ENCODE measurements around the gene AP3B2.
"Not testable (repeated sequence)": the region's sequence is repeated elsewhere in the genome, so short reads cannot be mapped to it uniquely, and the experiment has no call there.

AP3B2 gene

DNA sequence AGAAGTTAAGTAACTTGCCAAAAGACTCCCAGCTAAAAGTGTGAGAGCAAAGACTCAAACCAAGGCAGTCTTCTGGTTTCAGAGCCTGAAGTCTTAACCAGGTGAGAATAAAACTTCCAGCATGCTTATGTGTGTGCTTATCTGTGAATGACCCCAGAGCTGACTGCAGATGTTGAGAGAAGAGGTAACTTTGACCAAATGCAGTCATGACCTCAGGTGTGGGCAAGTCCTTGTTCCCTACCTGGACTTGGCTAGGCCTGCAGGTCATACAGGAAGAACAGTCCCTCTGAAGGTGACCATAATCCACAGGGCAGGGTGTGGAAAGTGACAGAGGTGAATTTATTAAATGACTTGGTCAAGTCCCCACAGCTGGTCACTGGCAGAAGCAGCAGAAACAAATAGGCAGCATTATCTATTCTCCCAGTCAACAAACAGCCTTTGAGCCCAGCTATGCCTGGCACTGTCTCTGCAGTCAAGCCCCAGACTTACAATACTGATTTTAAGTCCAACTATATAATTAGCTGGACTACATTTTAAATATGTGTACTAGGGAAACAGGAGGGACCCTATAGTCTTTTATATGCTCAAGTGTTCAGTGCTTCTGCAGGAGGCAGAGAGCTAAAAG lies 59.5 kb downstream of the AP3B2 start:
- DNase-seq (ENCODE audit: low read depth in 2 of 3, low spot score in 1 of 3): no peak

DNA sequence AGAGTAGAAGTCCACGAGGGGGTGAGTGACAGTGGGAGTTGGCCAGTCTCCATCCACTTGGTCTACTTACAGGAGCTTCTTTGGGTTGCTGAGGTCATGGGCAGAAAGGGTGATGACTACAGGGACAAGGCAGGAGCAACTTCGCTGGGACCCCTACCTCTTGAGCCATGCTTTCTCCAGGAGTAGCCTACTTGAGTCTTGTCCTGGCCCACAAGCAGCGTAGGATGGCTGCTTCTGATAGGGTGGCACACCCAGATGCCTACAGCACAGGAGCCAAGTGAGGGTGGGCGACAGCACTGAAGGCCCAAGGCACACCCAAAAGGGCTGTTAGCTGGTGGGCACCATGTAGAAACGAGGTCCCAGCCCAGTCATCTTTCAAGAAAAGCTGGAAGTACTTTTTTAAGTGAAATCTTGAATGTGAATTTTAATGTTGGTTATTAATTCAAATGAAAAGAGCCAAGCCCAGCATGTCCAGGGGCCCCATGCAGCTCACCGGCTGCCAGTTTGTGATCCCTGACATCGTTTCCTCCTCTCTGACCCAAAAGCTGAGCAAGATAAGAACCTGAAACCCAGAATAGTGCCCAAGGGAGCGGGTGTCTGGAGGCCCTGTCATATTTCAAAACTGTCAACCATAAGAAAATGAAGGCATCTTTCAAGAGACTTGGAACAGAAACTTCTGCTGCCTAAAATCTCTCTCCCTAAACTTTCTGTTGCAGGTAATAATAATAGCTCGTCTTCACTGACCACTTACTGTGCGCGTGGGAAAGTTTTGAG lies 60.3 kb downstream of the AP3B2 start:
- no peak for DNase-seq (ENCODE audit: low read depth in 2 of 3, low spot score in 1 of 3)

DNA sequence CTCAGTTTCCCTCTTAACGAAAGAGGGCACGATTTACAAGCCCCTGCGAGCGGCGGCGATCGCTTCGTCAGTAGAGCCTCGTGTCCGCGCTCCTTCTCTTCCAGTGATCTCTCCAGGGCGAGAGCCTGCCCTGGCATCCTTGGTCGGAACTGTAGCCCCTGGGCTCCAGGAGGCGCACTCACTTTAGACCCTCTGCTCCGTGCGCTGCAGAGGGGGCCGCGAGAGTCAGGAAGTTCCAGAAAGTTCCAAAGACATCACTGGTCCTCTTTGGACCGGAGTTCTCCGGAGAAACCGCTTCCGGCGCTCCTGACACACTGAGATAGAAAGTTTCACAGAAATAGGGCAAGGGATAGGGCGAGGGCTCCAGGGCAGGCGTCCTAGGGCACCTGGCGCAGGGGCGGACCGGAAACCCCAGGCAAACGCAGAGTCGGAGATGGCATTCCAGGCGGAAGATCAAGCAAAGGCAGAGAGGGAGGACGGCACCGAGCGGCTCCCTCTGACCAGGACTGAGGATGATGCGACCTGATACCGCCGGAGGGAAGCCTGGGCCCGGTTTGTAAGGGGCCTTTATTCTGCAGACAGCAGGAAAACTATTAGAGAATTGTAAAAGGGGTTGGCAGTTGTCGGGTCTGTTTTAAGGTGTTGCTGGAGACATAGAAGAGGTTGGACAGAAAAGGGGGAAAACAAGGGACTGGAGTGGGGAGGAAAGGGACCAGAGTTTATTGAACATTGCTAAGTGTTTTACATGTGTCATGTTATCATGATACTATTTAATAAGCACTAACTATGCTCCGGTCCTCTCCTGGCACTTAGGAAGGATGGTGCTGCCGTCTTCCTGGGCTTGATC lies 61.2 kb downstream of the AP3B2 start:
- no peak for DNase-seq (ENCODE audit: low read depth in 2 of 3, low spot score in 1 of 3)

DNA sequence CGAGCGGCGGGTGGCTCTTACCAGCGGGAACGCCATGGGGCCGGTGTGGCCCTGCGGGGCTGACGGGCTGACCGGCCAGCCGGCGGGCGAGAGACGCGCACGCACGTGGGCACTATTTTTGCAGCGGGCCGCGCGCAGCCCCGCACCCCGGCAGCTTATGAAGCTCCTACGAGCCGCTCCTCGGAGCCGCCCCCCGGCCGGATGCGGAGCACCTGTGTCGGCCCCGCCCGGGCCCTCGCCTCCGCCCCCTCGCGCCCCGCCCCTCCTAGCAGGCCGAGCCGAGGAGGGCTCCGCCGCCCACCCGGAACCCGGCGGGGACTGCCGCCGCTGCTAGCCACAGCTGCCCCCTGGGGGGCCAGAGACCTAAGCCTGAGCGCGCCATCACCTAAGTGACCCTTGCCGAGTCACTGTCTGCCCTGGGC lies 61.8 kb downstream of the AP3B2 start:
- DNase-seq (ENCODE audit: low read depth in 2 of 3, low spot score in 1 of 3): peak in 2 of 3 donors; percentile 5 to 12

DNA sequence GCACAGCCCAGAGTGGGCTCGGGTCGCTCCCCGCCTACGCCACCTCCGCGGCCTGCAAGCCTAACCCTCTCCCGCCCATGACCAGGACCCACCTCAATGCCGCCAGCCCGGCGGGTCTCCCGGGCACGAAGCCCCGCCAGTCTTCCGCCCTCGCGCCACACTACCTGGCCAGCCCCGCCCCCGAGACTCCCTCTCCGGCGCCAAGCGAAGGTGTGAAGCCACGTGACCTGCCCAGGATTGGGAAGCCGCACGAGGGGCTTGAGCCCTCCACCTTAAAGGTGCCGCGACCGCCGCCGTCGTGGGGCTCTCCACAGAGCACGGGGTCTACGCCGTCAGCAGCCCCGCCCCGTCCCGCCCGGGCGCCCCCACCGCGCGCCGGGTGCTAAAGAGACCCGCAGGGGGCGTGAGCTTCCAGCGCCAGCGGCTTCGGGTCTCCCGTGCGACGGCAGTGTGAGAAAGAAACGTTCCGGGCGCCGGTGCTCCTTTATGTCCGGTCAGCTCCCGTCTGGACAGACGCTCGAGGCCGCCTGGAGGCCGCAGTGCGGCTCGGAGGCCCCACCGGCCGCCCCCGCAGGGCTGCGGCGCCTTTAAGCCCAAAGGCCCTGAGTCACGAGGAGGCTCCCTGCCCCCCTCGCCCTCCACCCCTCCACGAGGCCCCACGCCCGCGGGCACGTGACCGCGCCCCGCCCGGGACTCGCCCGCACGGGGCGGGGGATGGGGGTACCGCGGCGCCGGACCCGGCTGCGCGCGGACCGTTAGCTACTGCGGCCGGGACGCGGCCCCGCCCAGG lies 62.4 kb downstream of the AP3B2 start, which contains the start of gene CPEB1:
Gene CPEB1 (minus strand): TSS at position 319 of the 790 bp plus-strand sequence. CDS start 18,904 bp downstream, outside the sequence.
- peak in 1 of 3 donors; percentile 14 for DNase-seq (ENCODE audit: low read depth in 2 of 3, low spot score in 1 of 3)

DNA sequence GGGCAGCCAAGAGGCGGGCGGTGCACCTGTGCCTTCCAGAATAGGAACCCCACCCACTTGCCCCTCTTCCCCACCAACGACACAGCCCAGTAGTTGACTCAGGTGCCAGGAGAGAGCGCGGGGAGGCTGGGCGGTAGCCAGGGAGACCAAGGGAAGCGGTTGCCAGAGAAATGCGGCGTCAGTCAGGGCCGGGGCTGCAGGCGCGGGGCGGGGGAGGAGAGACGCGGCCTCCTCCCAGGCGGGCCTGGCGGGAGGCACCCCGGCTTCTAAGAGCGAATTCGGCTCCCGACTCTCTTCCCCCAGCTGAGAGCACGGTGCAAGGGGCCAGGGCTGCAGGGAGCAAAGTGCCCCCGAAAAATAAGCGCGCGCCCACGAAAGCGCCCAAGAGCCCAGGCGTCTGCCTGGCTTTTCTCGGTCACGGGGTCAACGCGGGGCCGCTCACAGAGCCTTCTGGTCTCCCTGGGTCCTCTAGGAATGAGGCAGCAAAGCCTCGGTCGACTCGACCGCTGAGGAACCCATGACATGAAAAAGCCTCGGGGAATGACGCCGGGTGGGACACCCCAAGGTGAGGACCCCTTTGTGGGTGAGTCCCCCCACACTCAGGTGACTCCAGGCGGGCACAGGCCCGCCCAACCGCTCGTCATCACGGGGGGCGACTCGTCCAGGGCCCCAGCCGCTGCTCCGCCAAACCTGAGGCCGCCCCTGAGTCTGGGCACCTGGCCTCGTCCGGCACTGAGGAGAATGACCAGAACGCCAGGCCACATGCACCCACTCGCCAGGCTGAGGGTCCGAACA lies 63.2 kb downstream of the AP3B2 start:
- peak in 1 of 3 donors; percentile 3 for DNase-seq (ENCODE audit: low read depth in 2 of 3, low spot score in 1 of 3)

DNA sequence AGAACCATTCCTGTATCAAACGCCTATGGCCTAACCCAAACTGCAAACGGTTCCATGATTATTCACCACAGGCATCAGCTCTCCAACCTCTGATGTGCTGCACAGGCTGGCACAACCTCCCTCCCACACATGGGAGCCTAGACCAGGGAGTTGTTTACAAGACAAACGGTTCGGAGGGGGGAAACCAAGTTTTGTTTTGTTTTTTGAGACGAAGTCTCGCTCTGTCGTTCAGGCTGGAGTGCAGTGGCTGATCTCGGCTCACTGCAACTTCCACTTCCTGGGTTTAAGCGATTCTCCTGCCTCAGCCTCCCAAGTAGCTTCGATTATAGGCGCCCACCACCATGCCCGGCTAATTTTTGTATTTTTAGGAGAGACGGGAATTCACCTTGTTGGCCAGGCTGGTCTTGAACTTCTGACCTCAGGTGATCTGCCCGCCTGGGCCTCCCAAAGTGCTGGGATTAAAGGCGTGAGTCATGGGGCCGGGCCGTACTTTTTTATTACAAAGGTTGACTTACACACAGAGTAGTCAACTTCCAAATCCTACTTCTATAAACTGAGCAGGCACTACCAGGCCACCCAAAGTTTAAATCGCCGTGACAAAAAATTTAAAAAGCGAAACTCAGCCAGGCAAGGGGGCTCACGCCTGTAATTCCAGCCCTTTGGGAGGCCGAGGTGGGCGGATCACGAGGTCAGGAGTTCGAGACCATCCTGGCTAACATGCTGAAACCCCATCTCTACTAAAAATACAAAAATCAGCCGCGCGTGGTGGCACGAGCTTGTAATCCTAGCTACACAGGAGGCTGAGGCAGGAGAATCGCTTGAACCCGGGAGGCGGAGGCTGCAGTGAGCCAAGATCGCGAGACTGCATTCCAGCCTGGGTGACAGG lies 64.5 kb downstream of the AP3B2 start:
- DNase-seq (ENCODE audit: low read depth in 2 of 3, low spot score in 1 of 3): not testable (repeated sequence)

DNA sequence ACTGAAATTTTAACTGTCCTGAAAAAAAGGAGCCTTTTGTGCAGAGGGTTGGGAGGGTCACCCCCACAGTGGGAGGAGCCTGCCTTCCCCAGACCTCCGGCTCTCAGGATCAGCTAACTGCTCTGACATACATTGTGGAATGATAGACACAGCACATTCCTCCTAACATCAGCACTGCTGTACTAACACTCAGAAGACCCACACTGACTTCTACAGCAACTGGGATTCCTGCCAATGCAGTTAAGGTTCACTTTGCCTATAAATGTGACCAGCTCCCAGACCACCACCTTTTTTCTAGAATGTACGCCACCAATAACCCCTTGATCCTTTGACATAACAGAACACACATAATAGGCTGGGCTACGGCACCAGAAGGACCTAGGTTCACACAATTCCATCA lies 65.7 kb downstream of the AP3B2 start:
- no peak for DNase-seq (ENCODE audit: low read depth in 2 of 3, low spot score in 1 of 3)

DNA sequence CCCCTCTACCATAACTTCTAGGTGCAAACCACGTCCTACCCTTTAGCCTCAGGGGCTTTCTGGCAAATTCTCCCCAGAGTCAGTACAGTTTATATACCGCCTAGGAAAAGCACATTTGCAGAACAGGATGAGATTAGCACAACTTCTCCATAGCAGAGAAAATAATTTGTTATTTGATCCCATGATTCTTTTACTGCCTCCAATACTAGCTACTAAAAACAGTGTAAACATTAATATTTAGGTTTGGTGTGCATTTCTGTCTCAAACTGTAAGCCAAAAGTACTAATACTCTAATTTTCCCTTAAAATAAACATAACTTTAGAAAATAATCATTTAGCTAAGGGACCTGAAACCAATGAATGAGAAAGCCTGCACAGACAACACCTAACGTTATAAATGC lies 67.0 kb downstream of the AP3B2 start:
- DNase-seq (ENCODE audit: low read depth in 2 of 3, low spot score in 1 of 3): no peak

DNA sequence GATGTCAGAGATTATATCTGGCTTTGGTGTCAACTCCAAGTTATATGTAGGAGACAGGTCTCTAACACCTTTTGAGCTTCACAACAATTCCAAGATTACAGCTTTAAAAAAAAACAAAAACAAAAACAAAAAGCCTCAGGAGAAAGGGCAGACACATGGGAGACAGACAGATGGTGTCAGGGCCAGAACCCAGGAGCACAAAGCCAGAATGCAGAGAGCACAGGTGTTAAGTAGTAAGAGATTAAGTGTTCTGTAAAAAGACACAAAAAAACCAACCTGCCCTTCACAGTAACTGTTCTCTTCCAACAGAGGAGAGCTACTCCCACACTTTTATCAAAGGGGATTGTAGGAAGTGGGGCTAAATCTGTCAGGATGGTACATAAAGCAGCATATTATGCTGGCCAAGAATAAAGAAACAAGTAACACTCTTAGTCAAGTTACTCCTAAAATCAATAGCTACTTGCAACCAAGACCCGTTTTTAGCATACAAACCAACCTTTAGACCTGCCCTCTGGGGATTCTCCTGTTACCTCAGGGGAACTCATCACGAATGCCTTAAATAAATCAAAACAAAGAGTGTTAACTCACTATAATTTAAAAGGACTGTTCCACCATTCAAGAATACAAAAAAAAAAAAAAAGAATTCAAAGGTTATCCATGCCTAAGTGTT lies 68.4 kb downstream of the AP3B2 start:
- DNase-seq (ENCODE audit: low read depth in 2 of 3, low spot score in 1 of 3): no peak

DNA sequence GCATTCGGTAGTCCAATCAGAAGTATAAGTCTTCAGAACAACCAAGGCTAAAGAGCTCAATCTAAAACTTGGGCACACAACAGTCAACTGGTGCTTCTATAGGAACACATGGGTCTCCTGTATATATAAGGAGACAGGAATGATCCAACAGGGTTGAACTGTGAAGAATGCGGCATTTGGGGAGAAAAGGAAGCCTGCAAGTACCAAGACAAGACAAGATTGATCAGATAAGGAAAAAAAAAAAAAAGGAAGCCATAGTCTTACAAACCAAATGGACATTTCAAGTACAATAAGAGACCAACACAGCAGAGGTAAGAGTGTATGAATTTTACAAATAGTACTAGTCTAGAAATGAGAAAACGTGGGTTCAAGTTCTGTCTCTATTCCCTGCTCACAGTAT lies 69.0 kb downstream of the AP3B2 start:
- no peak for DNase-seq (ENCODE audit: low read depth in 2 of 3, low spot score in 1 of 3)

DNA sequence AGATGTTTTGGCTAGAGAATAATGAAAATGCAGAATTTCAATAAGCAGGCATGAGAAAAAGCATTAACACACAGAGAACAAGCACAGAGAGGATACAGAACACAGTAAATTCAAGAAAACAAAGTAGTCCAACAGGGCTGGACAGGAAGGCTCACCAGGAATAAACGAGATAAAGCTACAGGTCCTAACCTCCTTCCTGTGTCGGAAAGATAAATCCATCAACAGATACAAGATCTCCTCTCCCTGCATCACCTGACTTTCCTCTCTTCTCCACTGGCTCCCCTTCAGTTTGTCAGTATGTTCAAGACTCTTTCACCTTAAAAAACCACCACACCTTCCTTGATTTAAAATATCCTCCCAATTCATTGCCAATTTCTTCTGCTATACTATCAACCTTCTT lies 73.9 kb downstream of the AP3B2 start:
- no peak for DNase-seq (ENCODE audit: low read depth in 2 of 3, low spot score in 1 of 3)

DNA sequence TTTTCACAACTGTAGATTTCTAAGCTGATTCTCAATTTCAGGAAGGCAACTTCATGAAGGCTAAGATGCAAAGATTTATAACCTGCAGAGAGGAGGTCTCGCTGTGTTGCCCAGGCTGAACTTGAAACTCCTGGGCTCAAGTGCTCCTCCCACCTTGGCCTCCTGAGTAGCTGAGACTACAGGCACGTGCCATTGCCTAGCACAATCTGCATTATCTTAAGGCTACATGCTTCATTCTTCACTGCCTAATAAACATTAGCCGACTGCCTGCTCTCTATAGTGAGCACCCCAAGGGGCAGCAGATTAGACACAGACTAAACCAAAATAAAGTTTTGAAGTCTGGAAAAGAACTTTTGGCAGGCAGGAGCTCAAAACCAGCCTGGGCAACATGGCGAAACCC lies 79.6 kb downstream of the AP3B2 start:
- no peak for DNase-seq (ENCODE audit: low read depth in 2 of 3, low spot score in 1 of 3)

DNA sequence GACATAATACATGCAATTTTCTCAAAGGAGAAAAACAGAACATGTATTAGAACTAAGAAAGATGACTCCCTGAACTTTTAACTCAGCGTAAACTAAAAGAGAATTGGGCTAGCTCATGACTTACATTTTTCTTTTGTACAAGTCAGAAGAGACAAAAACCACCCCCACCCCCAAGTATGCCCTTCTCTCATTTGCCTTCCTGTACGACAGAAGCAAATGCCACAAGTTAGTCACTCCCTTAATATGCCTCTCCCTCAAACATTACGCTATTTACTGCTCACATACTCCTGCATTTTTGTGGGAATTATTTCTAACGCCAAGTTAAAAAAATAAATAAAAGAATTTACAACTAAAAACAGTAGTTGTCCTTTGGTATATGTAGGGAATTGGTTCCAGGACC lies 84.5 kb downstream of the AP3B2 start:
- no peak for DNase-seq (ENCODE audit: low read depth in 2 of 3, low spot score in 1 of 3)

DNA sequence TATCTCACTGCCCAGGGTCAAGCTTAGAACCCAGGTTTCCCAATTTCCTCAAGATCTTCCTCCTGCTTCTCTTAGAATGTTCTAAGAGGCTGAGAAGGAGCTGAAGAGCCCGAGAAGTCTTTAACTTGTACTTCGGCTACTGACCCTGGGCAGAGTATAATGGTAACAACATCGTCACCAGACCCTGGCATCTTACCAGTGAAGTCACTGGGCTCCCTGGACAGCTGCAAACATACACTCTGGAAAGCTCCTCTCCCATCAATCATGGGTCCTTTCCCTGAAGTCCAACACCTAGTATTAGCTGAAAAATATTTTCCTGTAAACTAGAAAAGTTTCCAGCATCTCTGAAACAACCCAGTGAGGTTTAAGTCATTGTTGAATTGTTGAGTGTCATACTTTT lies 85.2 kb downstream of the AP3B2 start:
- no peak for DNase-seq (ENCODE audit: low read depth in 2 of 3, low spot score in 1 of 3)

DNA sequence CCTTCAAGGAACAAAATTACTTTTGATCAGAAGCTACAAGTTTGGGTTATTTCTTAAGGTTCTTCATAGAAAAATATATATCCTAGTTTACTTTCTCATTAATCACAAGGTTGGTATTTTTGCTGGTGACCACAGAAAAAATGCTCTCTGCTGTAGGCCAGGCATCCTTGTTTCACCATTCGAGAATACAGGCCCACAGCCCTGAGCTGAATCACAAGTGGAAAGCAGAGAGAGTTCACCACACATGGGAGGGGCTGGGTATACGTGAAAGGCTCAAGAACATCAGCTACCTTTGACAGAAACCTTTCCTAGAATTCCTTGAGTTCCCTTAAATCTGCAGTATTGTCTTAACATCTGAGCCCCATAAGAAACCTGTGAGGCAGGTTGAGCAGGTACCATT lies 85.7 kb downstream of the AP3B2 start:
- DNase-seq (ENCODE audit: low read depth in 2 of 3, low spot score in 1 of 3): no peak

DNA sequence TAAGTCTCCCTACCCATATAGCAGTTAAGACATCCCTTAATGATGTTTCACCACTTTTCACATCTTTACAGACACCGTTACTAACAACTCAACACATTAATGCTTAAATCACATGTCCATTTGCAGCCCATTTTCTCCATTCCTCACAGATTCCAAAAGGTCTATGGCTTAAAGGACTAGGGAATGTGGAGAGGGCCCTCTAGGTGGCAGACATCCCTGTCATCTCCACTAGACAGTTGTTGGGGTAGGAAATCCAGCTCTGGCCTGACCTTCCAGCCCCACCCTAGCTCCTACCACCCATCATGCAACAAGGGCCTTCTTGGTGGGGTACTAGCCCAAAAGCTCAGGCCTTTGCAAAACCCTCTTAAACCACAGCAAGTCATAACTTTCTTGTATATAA lies 87.7 kb downstream of the AP3B2 start:
- DNase-seq (ENCODE audit: low read depth in 2 of 3, low spot score in 1 of 3): no peak

DNA sequence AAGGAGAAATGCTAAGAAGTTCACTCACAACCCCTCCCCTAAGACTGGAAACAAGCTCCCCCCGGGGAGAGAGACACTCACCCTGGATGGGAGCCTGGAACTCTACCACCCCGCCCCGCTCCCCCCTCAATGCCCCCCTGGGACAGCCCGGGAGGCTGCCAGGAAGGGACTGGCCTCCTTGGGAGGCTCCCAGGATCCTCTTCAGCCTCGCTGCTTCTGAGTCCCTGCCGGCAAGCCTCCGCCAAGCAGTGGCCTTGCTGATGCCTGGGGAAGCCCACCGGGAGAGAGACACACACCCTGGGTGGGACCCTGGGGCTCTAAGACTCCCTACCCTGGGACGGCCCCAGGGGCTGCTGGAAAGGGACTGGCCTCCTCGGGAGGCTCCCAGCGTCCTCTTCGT lies 95.9 kb downstream of the AP3B2 start:
- no peak for DNase-seq (ENCODE audit: low read depth in 2 of 3, low spot score in 1 of 3)

DNA sequence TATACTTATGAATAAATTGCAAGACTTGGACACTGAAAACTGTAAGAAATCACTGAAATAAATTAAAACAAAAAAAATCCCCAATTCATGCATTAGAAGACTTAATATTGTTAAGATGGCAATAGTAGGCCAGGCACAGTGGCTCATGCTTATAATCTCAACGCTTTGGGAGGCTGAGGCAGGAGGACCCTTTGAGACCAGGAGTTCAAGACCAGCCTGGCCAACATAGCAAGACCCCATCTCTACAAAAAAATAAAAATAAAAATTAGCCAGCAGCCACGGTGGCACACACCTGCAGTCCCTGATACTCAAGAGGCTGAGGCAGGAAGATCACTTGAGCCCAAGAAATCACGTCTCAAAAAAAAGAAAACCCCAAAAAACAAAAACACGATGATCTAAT lies 98.3 kb downstream of the AP3B2 start:
- DNase-seq (ENCODE audit: low read depth in 2 of 3, low spot score in 1 of 3): no peak
